Ishikawa (cell line): Measurements from ENCODE around the gene TAF4.

ENCODE experiments used
- CEBPB ChIP-seq: IDR thresholded peaks from 2 replicates; pipeline ENCODE4 v1.6.1; 2012
- CREB1 ChIP-seq: IDR thresholded peaks from 2 replicates; pipeline ENCODE4 v1.6.1; 2012; ENCODE audit warnings: low read depth
- EGR1 ChIP-seq: IDR thresholded peaks from 2 replicates; pipeline ENCODE4 v1.6.1; 2012
- EP300 ChIP-seq: IDR thresholded peaks from 2 replicates; pipeline ENCODE4 v1.6.1; 2012; ENCODE audit warnings: borderline replicate concordance
- FOXM1 ChIP-seq: IDR thresholded peaks from 2 replicates; pipeline ENCODE4 v1.6.1; 2012; ENCODE audit warnings: low read depth, borderline replicate concordance
- NFIC ChIP-seq: IDR thresholded peaks from 2 replicates; pipeline ENCODE4 v1.6.1; 2012
- RAD21 ChIP-seq: IDR thresholded peaks from 2 replicates; pipeline ENCODE4 v1.6.1; 2012; ENCODE audit warnings: low read depth
- TAF1 ChIP-seq: IDR thresholded peaks from 2 replicates; pipeline ENCODE4 v1.6.1; 2012; ENCODE audit warnings: low read depth, mild to moderate bottlenecking
- TCF12 ChIP-seq: IDR thresholded peaks from 2 replicates; pipeline ENCODE4 v1.6.1; 2012; ENCODE audit warnings: low read depth
- TEAD4 ChIP-seq: IDR thresholded peaks from 2 replicates; pipeline ENCODE4 v1.6.1; 2012
- YY1 ChIP-seq: IDR thresholded peaks from 2 replicates; pipeline ENCODE4 v1.6.1; 2012; ENCODE audit warnings: low read depth
- ZBTB7A ChIP-seq: IDR thresholded peaks from 2 replicates; pipeline ENCODE4 v1.6.1; 2012; ENCODE audit warnings: low read depth
- TF ChIP-seq, protein P1 (sequence below): IDR thresholded peaks from 2 replicates; pipeline ENCODE4 v1.6.1; 2012
- TF ChIP-seq, protein P2 (sequence below): IDR thresholded peaks from 2 replicates; pipeline ENCODE4 v1.6.1; 2012; ENCODE audit warnings: low read depth, mild to moderate bottlenecking
- TF ChIP-seq, protein P3 (sequence below): IDR thresholded peaks from 2 replicates; pipeline ENCODE4 v1.6.1; 2012

TAF4 gene

DNA sequence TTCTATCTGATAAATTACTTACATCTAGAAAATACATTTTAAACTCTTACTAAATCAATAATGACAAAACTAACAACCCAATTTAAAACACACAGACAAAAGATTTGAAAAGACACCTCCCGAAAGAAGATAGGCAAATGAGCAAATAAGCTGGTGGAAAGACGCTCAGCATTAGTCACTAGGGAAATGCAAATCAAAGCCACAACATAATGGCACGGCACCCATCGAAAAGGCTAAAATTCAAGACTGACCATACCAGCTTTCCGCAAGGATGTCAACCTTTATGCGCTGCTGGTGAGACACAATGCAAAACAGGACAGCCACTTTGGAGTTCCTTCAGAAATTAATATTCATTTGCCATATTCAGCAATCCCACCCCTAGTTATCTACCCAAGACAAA is 25.9 kb downstream of the TAF4 start:
- TF ChIP-seq EP300 = no peak
- TF ChIP-seq, protein P1, sequence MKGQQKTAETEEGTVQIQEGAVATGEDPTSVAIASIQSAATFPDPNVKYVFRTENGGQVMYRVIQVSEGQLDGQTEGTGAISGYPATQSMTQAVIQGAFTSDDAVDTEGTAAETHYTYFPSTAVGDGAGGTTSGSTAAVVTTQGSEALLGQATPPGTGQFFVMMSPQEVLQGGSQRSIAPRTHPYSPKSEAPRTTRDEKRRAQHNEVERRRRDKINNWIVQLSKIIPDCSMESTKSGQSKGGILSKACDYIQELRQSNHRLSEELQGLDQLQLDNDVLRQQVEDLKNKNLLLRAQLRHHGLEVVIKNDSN = no peak
- TF ChIP-seq EGR1 = no peak
- no peak for TF ChIP-seq CEBPB
- no peak for TF ChIP-seq FOXM1
- no peak for TF ChIP-seq RAD21
- no peak for TF ChIP-seq NFIC
- TF ChIP-seq, protein P2, sequence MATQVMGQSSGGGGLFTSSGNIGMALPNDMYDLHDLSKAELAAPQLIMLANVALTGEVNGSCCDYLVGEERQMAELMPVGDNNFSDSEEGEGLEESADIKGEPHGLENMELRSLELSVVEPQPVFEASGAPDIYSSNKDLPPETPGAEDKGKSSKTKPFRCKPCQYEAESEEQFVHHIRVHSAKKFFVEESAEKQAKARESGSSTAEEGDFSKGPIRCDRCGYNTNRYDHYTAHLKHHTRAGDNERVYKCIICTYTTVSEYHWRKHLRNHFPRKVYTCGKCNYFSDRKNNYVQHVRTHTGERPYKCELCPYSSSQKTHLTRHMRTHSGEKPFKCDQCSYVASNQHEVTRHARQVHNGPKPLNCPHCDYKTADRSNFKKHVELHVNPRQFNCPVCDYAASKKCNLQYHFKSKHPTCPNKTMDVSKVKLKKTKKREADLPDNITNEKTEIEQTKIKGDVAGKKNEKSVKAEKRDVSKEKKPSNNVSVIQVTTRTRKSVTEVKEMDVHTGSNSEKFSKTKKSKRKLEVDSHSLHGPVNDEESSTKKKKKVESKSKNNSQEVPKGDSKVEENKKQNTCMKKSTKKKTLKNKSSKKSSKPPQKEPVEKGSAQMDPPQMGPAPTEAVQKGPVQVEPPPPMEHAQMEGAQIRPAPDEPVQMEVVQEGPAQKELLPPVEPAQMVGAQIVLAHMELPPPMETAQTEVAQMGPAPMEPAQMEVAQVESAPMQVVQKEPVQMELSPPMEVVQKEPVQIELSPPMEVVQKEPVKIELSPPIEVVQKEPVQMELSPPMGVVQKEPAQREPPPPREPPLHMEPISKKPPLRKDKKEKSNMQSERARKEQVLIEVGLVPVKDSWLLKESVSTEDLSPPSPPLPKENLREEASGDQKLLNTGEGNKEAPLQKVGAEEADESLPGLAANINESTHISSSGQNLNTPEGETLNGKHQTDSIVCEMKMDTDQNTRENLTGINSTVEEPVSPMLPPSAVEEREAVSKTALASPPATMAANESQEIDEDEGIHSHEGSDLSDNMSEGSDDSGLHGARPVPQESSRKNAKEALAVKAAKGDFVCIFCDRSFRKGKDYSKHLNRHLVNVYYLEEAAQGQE = no peak
- no peak for TF ChIP-seq TEAD4
- TF ChIP-seq, protein P3, sequence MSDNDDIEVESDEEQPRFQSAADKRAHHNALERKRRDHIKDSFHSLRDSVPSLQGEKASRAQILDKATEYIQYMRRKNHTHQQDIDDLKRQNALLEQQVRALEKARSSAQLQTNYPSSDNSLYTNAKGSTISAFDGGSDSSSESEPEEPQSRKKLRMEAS = no peak
- TF ChIP-seq CREB1 = no peak
- no peak for TF ChIP-seq ZBTB7A
- TF ChIP-seq TCF12 = no peak
- no peak for TF ChIP-seq YY1
- TF ChIP-seq TAF1 = no peak

DNA sequence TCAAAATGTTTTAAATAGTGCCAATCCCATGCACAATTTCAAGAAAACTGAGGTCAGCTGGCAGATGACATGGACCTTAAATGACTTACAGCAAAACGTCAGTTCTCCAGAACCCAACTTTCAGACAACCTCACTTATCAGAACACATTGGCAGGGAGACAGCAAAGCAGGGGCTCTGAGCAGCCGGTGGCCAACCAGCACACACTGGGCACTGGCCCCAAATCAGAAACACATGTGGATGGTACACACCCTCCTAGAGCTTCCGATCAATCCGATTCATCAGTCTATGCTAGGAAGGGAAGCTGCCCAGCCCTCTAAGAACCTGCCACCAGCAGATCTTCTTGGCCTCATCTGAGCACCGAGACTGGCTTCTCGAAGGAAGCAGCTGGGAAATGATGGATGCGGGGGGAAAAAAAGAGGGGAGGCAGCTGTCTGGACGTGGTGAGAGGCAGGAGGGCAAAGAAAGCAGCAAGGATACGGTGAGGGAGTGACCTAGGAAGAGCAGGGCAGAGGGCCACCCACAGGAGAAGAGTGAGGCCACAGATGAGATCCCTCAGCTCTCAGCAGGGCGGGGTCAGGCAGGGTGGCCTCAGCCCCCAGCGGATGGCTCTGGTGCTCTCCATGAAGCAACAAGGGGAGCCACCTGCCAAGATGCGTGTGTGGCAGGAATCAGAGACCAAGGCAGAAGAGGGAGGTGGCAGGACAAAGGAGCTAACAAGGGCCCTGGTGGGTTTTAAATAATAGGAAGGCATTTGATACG is 32.9 kb downstream of the TAF4 start:
- TF ChIP-seq, protein P2 = no peak

DNA sequence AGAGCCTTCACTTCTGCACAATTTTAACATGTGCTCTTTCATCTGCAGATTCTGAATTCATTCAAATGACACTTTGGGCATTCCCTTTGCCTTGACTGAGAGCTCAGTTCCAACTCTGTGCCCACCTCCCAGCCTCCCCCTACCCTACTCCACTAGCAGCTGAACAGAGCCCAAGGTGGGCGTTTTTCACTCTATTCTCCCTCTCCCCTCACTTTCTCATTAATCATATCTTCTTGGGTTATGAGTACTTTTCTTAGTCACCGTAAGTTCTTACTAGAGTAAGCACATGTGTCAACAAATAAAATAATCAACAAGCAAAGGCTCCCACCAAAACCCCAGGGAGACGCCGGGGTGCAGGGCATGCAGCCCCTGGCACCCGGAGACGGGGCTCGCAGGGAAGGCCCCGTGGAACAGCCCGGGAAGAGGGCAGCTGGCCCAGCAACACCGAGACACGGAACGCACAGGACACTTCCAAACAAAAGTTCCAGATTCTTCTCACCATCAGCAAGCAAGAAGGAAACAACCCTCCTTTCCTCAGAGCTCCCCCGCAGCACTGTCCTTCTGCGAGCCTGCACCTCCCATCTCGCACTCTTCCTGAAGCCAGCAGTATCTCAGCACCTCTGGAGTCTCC is 34.1 kb downstream of the TAF4 start:
- TF ChIP-seq FOXM1 (no peak), RAD21 (no peak), CREB1 (no peak), EGR1 (no peak), TAF1 (no peak), CEBPB (no peak), EP300 (no peak), TCF12 (no peak), YY1 (no peak), TEAD4 (no peak)
- TF ChIP-seq, protein P3 = no peak
- TF ChIP-seq, protein P2 = no peak
- TF ChIP-seq, protein P1 = no peak

DNA sequence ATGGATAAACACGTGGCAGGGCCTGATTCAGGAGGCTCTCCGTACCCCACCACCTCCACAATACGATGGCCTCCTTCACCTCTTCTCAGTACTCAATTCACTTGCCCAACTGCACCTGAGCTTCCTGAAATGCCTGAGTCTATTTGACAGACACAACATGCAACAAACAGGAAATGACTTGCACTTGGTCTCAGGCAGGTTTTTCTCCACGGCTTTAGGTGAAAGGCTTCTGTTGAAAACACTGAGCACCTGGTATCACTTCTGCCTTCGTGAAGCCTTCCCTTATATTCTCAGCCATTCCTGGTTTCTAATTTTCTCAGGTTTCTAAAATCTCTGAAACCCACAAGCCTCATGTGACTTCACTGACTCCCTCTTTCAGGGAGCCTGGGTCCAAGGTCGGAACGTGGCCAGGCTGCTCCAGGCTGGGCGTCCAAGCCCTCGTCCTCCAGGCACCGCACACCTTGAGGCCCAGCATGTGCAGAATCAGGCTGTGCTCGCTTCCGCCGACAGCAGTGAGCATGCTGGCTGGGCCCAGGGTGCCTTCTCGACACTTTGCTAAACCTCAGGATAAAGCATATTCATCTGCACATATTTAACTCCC is 34.7 kb downstream of the TAF4 start:
- TF ChIP-seq TAF1 (no peak), YY1 (no peak), CREB1 (no peak), EGR1 (no peak), NFIC (no peak), CEBPB (no peak), TEAD4 (no peak), TCF12 (no peak)
- TF ChIP-seq, protein P3 = no peak
- TF ChIP-seq, protein P1 = no peak
- TF ChIP-seq, protein P2 = no peak
